Activated CD4-positive, alpha-beta T cell treated with anti-CD3 and anti-CD28 coated beads, Interleukin-2, amount 50 U/mL, for 16 hours (primary cell): ENCODE data around the gene GPRC5A.
"Not testable (repeated sequence)": the region's sequence is repeated elsewhere in the genome, so short reads cannot be mapped to it uniquely, and the experiment has no call there.

ENCODE experiments used
- DNase-seq: peaks from one replicate; pipeline ENCODE4 v3.0.0-alpha.2; 2020

Gene GPRC5A

GRCh38 chr12:12891080-12891880 is at the start of gene GPRC5A:
GPRC5A (plus strand) TSS chr12:12891562; CDS start chr12:12908250, 16,688 bp downstream.
- peak; percentile 25 for DNase-seq

- no peak for DNase-seq
Observed at GRCh38 chr12:12845794-12846243, 45.5 kb upstream of the GPRC5A start.

- DNase-seq, result not testable (repeated sequence)
Observed at GRCh38 chr12:12846780-12847179, 44.6 kb upstream of the GPRC5A start.

- DNase-seq, result no peak
Observed at GRCh38 chr12:12853435-12853834, 37.9 kb upstream of the GPRC5A start.

- no peak for DNase-seq
Observed at GRCh38 chr12:12859690-12860089, 31.7 kb upstream of the GPRC5A start.

GRCh38 chr12:12864243-12864642 is 27.1 kb upstream of the GPRC5A start:
- no peak for DNase-seq

- DNase-seq, result no peak
Observed at GRCh38 chr12:12868477-12869235, 22.7 kb upstream of the GPRC5A start.

GRCh38 chr12:12870465-12870864 is 20.9 kb upstream of the GPRC5A start:
- DNase-seq, result no peak

GRCh38 chr12:12871587-12872138 is 19.7 kb upstream of the GPRC5A start:
- DNase-seq, result no peak

GRCh38 chr12:12872139-12872933 is 19.0 kb upstream of the GPRC5A start:
- DNase-seq, result no peak

GRCh38 chr12:12872934-12873275 is 18.5 kb upstream of the GPRC5A start:
- no peak for DNase-seq

- no peak for DNase-seq
Observed at GRCh38 chr12:12874029-12874428, 17.3 kb upstream of the GPRC5A start.

GRCh38 chr12:12875301-12875700 is 16.1 kb upstream of the GPRC5A start:
- not testable (repeated sequence) for DNase-seq

- DNase-seq, result no peak
Observed at GRCh38 chr12:12877153-12877768, 14.1 kb upstream of the GPRC5A start.

GRCh38 chr12:12877781-12878455 is 13.4 kb upstream of the GPRC5A start:
- DNase-seq, result no peak

- peak; percentile 31 for DNase-seq
Observed at GRCh38 chr12:12880537-12880936, 10.8 kb upstream of the GPRC5A start.

- peak; percentile 8 for DNase-seq
Observed at GRCh38 chr12:12881151-12881909, 10.0 kb upstream of the GPRC5A start.

GRCh38 chr12:12882288-12882687 is 9.1 kb upstream of the GPRC5A start:
- DNase-seq, result no peak

GRCh38 chr12:12883369-12884001 is 7.9 kb upstream of the GPRC5A start:
- DNase-seq, result no peak

GRCh38 chr12:12885096-12885792 is 6.1 kb upstream of the GPRC5A start:
- no peak for DNase-seq
